Suprapubic skin (tissue), 4 donors: ENCODE results near the gene SIX3.

Experiments
- CTCF ChIP-seq, 2 donors: fragments of 200-600 bp in 1 of 2; fragments of 450-650 bp in 1 of 2; sonication (generic) in 1 of 2; IDR thresholded peaks; one replicate each; pipeline ENCODE4 v1.5.1; 2016 to 2019; ENCODE audit warnings: antibody characterized with exemption in 2 of 2, mild to moderate bottlenecking in 1 of 2, moderate library complexity in 1 of 2
- EP300 ChIP-seq: sonication (generic); formaldehyde crosslinking; IDR thresholded peaks from one replicate; pipeline ENCODE4 v1.6.1; 2017; ENCODE audit warnings: antibody characterized with exemption
- POLR2A ChIP-seq, 2 donors: fragments of 450-650 bp; IDR thresholded peaks; one replicate each; pipeline ENCODE4 v1.6.1; 2017; ENCODE audit warnings: antibody characterized with exemption in 2 of 2, mild to moderate bottlenecking in 2 of 2, moderate library complexity in 2 of 2
- POLR2AphosphoS5 ChIP-seq, 3 donors: sonication (generic); formaldehyde crosslinking; IDR thresholded peaks; one replicate each; pipeline ENCODE4 v1.6.1; 2017; ENCODE audit warnings: antibody characterized with exemption in 3 of 3

DNA sequence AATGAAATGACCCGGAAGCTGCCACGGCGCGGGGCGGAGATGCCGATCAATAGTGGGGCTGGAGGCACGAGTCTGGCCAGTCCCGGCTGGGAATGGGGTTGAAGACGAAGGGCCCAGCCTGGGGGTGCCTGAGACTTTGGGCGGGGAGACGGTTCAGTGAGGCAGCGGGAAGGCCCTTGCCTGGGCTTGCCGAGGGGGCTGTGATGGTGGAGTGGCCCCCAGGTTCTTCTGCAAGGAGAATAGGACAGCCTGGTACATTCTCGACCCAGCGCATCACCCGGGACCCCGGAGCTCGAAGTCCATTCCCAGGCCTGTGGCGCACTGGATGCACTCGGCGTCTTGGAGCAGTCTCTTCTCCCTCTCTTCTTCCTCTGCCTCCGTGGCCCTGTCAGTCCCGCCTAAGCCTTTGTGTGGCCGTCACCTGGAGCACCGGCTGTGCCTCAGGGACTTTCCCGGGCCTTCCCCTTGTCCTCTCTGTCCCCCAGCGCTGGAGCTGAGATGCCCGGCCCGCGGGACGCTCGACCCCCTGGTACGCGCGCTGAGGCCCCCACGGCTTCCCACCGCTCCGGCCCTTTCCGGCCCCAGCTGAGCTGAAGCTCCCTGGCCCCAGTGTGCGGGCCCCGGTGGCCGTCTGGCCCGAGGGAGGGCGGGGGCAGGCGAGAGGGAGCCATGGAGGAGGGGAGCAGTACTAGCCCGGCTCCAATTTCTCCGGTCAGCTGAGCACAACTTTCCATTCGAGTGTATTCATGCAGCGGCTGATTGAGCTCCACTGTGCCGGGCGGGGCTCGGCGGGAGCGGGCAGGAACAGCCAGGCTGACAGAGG is 8.0 kb downstream of the SIX3 start:
- no peak for TF ChIP-seq CTCF (IDR thresholded peaks at IDR 0.05)
- no peak for TF ChIP-seq POLR2A (IDR thresholded peaks at IDR 0.05)
- TF ChIP-seq POLR2AphosphoS5 (IDR thresholded peaks at IDR 0.05), result no peak
- TF ChIP-seq EP300, result no peak
